ENCODE data around the gene RHNO1.

Gene RHNO1

GRCh38 chr12:2904260-2904659 lies 27.2 kb downstream of the RHNO1 start:
- no peak for FAIRE-seq

DNA sequence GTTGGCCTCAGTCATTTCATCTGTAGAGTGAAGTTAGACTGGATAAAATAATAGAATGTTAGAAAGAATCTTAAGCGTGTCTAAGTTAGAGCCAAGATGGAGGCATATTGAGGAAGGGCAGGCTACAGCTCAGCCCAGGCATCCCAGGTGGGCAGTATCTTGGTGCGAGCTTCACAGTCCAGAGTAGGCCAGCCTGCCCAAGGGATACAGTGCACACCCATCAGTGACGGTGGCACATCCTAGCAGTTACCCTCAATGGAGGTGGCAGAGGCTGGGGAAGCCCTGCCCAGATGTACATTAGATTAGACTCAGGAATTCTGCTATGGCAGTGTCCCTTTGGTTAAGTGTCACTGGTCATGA lies 35.2 kb downstream of the RHNO1 start:
- no peak for FAIRE-seq

GRCh38 chr12:2919249-2919648 lies 42.2 kb downstream of the RHNO1 start:
- no peak for FAIRE-seq

- no peak for FAIRE-seq
Observed at GRCh38 chr12:2922329-2922728, 45.3 kb downstream of the RHNO1 start.

DNA sequence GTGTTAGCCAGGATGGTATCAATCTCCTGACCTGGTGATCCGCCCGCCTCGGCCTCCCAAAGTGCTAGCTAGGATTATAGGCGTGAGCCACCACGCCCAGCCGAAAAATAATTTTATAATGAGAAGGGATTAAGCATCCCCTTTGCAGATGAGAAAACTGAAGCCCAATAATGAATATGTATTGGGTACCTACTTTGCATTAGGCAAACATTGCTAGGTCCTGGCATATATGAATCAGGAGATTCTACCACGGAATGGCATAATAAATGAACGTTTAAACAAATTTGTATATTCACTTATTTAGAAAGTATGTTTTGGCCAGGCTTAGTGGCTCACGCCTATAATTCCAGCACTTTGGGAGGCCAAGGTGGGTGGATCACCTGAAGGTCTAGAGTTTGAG lies 46.0 kb downstream of the RHNO1 start:
- FAIRE-seq = no peak

- FAIRE-seq = no peak
Observed at GRCh38 chr12:2924019-2924418, 47.0 kb downstream of the RHNO1 start.

DNA sequence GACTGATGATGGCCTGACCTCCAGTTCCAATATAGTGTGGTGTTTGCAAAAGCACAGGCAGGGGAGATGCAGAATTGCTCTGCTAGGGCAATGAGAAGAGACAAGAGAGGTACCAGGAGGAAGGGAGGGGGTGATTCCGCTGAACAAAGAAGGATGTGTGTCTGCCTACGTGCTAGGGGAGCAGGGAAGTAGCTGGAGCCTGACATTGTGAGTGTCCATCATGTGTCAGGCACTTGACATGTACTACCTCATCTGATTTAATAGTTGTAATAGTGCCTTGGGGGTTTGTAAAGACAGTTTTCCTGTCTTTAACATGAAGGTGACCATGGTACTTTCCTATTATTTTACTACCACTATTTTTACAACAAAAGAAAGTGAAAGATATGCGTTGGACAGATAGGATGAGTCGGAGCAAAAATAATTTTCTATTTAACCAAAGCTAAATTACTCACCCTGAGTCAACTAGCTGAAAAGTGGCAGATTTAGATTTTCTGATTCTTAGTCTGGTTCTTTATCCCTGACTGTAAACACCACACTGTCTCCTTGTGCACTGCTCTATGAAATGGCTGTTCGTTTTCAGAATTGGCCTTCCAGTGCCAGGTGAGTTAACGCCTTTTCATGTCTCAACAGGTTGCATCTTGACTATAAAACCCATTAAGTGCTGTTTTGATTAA lies 48.4 kb downstream of the RHNO1 start:
- no peak for FAIRE-seq

GRCh38 chr12:2930865-2931264 lies 53.8 kb downstream of the RHNO1 start:
- FAIRE-seq = no peak

DNA sequence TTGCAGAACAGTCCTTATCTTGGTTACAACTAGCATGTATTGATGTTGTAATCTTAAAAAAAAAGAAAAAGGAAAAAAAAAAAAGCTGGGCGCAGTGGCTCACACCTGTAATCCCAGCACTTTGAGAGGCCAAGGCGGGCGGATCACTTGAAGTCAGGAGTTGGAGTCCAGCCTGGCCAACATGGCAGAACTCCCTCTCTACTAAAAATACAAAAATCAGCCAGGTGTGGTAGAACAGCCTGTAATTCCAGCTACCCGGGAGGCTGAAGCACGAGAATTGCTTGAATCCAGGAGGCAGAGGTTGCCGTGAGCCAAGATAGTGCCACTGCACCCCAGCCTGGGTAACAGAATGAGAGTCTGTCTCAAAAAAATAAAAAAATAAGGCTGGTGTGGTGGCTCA lies 56.6 kb downstream of the RHNO1 start:
- FAIRE-seq = no peak

DNA sequence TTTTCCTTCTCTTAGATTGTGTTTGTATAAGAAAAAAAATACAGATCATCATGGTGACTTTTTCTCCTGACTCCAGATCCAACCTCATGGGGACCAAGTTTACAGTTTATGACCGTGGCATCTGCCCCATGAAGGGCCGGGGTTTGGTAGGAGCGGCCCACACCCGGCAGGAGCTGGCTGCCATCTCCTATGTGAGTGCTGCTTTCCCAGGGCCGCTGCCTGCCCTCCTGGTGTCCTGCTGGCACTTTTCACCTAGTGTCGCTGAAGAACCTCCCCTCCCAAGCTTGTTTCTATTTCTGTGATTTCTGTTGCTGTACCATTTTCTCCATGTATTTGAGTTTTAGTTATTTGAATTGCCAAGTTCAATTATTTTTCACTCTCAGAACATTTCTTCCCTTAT lies 57.3 kb downstream of the RHNO1 start:
- no peak for FAIRE-seq

- FAIRE-seq = no peak
Observed at GRCh38 chr12:2936301-2936700, 59.3 kb downstream of the RHNO1 start.

GRCh38 chr12:2937500-2937899 lies 60.5 kb downstream of the RHNO1 start:
- no peak for FAIRE-seq
